ENCODE results near the gene DGKI. TPM values are rescaled to one million over a fixed set of nuclear protein-coding genes. Genes with fewer than 3 reads are reported as not detected.
A peak's percentile ranks its signal among the peaks of the same experiment; 100 is the strongest.

The DGKI gene
- total RNA-seq, 4 donors from 2014 or later, result 45.1 to 71.0 (median 48.7) TPM

GRCh38 chr7:137771273-137771672 lies 75.5 kb downstream of the DGKI start:
- WGBS, 2 donors, result 96 to 98% methylated on average over 5 of the region's 5 CpGs
- Histone ChIP-seq H3K4me3 (replicated peaks in 1 of 3) (no peak overlapping the region), H3K36me3 (no peaks in the 10 kb centered on the region), H3K27me3 (no peaks in the 10 kb centered on the region), H3K4me1 (peaks cover 4 to 28% of the 10 kb centered on the region in 2 donors), H3K27ac (no peak overlapping the region), H3K9me3 (no peaks in the 10 kb centered on the region)
- intact Hi-C loops (cut with DNase I), result no loop called here
- TF ChIP-seq CTCF (IDR thresholded peaks at IDR 0.05), result no peak
- TF ChIP-seq POLR2A (IDR thresholded peaks at IDR 0.05), result no peak
- no peak for DNase-seq

GRCh38 chr7:137768366-137768765 lies 78.4 kb downstream of the DGKI start:
- no peaks in the 10 kb centered on the region for H3K27me3 ChIP-seq
- no peaks in the 10 kb centered on the region for H3K36me3 ChIP-seq
- no peak overlapping the region for H3K4me3 ChIP-seq (replicated peaks in 1 of 3)
- DNase-seq, result no peak
- 69 to 71% methylated on average over 6 of the region's 6 CpGs for WGBS, 2 donors
- H3K4me1 ChIP-seq, result peaks cover 15 to 31% of the 10 kb centered on the region in 2 donors
- H3K9me3 ChIP-seq, result no peaks in the 10 kb centered on the region
- peak overlapping the region in 1 of 3 donors; percentile 20 for H3K27ac ChIP-seq
- intact Hi-C loops (cut with DNase I), result no loop called here
- TF ChIP-seq CTCF (IDR thresholded peaks at IDR 0.05) (no peak), POLR2A (IDR thresholded peaks at IDR 0.05) (no peak)

- intact Hi-C loops (cut with DNase I), result no loop called here
- TF ChIP-seq POLR2A (IDR thresholded peaks at IDR 0.05) (no peak), CTCF (IDR thresholded peaks at IDR 0.05) (no peak)
- no peak overlapping the region for H3K27ac ChIP-seq
These were observed 84.4 kb downstream of the DGKI start for GRCh38 chr7:137762334-137762733.

GRCh38 chr7:137760111-137760510 lies 86.7 kb downstream of the DGKI start:
- Histone ChIP-seq H3K9me3 (no peaks in the 10 kb centered on the region), H3K36me3 (no peaks in the 10 kb centered on the region), H3K4me3 (replicated peaks in 1 of 3) (no peak overlapping the region), H3K4me1 (peaks cover 24 to 28% of the 10 kb centered on the region in 2 donors), H3K27ac (no peak overlapping the region), H3K27me3 (no peaks in the 10 kb centered on the region)
- intact Hi-C loops (cut with DNase I), result no loop called here
- DNase-seq, result peak; percentile 61
- TF ChIP-seq CTCF (IDR thresholded peaks at IDR 0.05), result no peak
- TF ChIP-seq POLR2A (IDR thresholded peaks at IDR 0.05), result no peak
- 44 to 46% methylated on average over 6 of the region's 6 CpGs for WGBS, 2 donors

More at GRCh38 chr7:137762334-137762733, 84.4 kb downstream of the DGKI start:
- H3K4me3 ChIP-seq (replicated peaks in 1 of 3), result no peak overlapping the region
- WGBS, 2 donors, result 81 to 90% methylated on average over 2 of the region's 2 CpGs
- H3K36me3 ChIP-seq, result no peaks in the 10 kb centered on the region
- no peak for DNase-seq
- H3K27me3 ChIP-seq, result no peaks in the 10 kb centered on the region
- peaks cover 6 to 11% of the 10 kb centered on the region in 2 donors for H3K4me1 ChIP-seq
- H3K9me3 ChIP-seq, result no peaks in the 10 kb centered on the region

- no peak for TF ChIP-seq CTCF (IDR thresholded peaks at IDR 0.05)
- TF ChIP-seq POLR2A (IDR thresholded peaks at IDR 0.05), result no peak
- intact Hi-C loops (cut with DNase I), result no loop called here
- Histone ChIP-seq H3K27me3 (no peaks in the 10 kb centered on the region), H3K9me3 (no peaks in the 10 kb centered on the region), H3K4me3 (replicated peaks in 1 of 3) (no peak overlapping the region), H3K27ac (no peak overlapping the region), H3K4me1 (peaks cover 43 to 44% of the 10 kb centered on the region in 2 donors), H3K36me3 (no peaks in the 10 kb centered on the region)
- DNase-seq, result no peak
- WGBS, 2 donors, result 72 to 76% methylated on average over 10 of the region's 10 CpGs
These were observed 89.4 kb downstream of the DGKI start for GRCh38 chr7:137757146-137757925.

All from thyroid gland (tissue), 4 donors.